ENCODE results near the gene SEL1L2. TPM values are rescaled to one million over a fixed set of nuclear protein-coding genes. Genes with fewer than 3 reads are reported as not detected.

Gene SEL1L2
- total RNA-seq, 4 donors from 2014 or later: not detected

DNA sequence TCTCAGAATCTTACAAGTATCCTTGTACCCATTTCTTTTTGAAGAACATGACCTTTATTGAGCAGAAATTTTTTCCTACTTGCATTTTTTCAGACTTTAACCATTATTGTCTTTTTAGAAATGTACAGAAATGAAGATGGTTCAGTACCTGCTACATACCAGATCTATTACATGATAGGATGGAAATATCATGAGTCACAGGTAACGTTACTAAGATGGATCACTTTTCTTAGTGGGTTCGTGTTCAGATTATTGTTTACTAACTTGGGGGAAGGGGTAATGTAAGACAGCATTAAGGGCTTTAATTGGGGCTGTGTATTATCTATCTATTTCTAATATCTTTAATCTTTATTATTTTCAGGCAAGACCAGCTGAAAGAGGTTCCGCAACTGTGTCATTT is 173.7 kb downstream of the SEL1L2 start:
- Histone ChIP-seq H3K9me3 (no peaks in the 10 kb centered on the region), H3K27ac (no peak overlapping the region), H3K36me3 (peaks cover 0 to 51% (median 17%) of the 10 kb centered on the region in 4 donors), H3K27me3 (no peaks in the 10 kb centered on the region), H3K4me1 (peaks cover 0 to 5% (median 0%) of the 10 kb centered on the region in 4 donors), H3K4me3 (no peak overlapping the region)
- WGBS, 2 donors (ENCODE audit: low coverage in 1 of 2): 74 to 78% methylated on average over 3 of the region's 3 CpGs
- intact Hi-C loops (cut with DNase I; ENCODE audit: low total_unique reads): no loop called here
- TF ChIP-seq EP300 (IDR thresholded peaks at IDR 0.05; ENCODE audit: low read depth) (no peak), POLR2AphosphoS5 (IDR thresholded peaks at IDR 0.05) (no peak), POLR2A (IDR thresholded peaks at IDR 0.05) (no peak)
- TF ChIP-seq, protein P1, sequence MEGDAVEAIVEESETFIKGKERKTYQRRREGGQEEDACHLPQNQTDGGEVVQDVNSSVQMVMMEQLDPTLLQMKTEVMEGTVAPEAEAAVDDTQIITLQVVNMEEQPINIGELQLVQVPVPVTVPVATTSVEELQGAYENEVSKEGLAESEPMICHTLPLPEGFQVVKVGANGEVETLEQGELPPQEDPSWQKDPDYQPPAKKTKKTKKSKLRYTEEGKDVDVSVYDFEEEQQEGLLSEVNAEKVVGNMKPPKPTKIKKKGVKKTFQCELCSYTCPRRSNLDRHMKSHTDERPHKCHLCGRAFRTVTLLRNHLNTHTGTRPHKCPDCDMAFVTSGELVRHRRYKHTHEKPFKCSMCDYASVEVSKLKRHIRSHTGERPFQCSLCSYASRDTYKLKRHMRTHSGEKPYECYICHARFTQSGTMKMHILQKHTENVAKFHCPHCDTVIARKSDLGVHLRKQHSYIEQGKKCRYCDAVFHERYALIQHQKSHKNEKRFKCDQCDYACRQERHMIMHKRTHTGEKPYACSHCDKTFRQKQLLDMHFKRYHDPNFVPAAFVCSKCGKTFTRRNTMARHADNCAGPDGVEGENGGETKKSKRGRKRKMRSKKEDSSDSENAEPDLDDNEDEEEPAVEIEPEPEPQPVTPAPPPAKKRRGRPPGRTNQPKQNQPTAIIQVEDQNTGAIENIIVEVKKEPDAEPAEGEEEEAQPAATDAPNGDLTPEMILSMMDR (IDR thresholded peaks at IDR 0.05): no peak
- DNase-seq: no peak
- in situ Hi-C loops (cut with MboI; ENCODE audit: low pct_ligation_motif_present in 1 of 4, low pct_unique_long_range_greater_than_20kb in 1 of 4, low sequenced_read_pairs in 3 of 4): loop anchor here in 1 of 4 donors (25.0 kb wide), 1 partner anchor 246 kb away; no protein-coding TSS in a partner anchor

DNA sequence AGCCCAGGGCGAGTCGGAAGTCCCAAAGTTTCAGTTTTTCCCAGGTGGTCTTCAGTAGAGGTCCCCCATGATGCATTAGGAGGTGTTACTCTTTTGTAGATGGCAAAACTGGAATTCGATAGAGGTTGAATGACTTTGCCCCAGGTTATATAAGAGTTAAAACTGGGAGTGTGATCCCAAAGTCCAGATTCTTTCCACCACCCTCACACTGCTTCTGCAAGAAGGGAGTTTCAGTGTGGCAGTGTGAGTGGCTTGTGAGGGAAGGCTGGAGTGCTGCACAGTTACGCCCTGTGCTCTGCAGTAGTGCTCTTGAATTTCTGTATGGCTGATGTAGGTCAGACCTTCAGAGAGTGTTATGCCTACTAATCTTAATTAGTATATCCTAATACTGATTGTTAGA is 175.7 kb downstream of the SEL1L2 start:
- Histone ChIP-seq H3K36me3 (peaks cover 0 to 71% (median 27%) of the 10 kb centered on the region in 4 donors), H3K4me1 (peaks cover 0 to 1% (median 0%) of the 10 kb centered on the region in 4 donors), H3K27me3 (no peaks in the 10 kb centered on the region), H3K9me3 (no peaks in the 10 kb centered on the region), H3K27ac (no peak overlapping the region), H3K4me3 (no peak overlapping the region)
- DNase-seq: no peak
- 91 to 100% methylated on average over 2 to 4 of the region's 4 CpGs for WGBS, 2 donors (ENCODE audit: low coverage in 1 of 2)
- intact Hi-C loops (cut with DNase I; ENCODE audit: low total_unique reads) (no loop called here), in situ Hi-C loops (cut with MboI; ENCODE audit: low pct_ligation_motif_present in 1 of 4, low pct_unique_long_range_greater_than_20kb in 1 of 4, low sequenced_read_pairs in 3 of 4) (loop anchor here in 1 of 4 donors (25.0 kb wide), 1 partner anchor 248 kb away; no protein-coding TSS in a partner anchor)
- TF ChIP-seq, protein P1 (IDR thresholded peaks at IDR 0.05): no peak
- TF ChIP-seq POLR2A (IDR thresholded peaks at IDR 0.05): no peak
- TF ChIP-seq POLR2AphosphoS5 (IDR thresholded peaks at IDR 0.05): no peak
- no peak for TF ChIP-seq EP300 (IDR thresholded peaks at IDR 0.05; ENCODE audit: low read depth)

DNA sequence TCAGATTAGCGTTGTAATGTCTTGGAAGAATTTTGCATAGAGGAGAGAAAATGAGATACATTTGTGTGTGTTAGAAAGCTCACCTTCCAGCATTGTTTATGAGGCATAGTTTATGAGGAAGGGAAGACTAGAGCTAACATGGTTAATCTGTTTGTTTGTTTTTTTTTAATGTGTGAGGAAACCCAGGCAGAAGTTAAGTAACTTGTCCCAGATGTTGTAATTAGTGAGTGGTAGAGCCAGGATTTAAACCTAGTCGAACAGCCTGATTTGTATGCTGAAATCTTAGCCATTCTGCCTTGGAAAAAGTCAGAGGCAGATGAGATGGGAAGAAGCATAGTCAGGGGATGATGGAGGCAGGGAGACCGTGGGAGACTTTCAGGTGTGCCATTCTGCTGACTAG is 176.5 kb downstream of the SEL1L2 start:
- peaks cover 0 to 79% (median 31%) of the 10 kb centered on the region in 4 donors for H3K36me3 ChIP-seq

DNA sequence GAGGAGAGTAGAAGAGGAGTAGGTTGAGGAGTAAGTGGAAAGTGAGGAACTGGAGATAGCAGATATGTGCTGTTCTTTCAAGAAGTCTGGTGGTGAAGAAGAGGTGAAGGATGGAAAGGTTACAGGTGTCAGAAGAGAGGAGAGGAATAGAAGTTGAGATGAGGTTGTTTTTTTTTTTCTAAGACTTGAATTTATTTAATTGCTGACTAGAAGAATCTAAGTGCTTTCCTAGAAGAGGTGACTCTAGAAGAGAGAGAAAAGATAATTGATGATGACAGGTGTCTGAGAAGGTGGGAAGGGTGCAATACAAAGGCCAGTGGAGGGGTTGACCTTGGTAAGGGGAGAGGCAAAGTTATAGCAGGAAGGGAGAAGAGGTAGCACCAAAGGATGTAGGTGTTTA is 180.0 kb downstream of the SEL1L2 start:
- Histone ChIP-seq H3K27ac (no peak overlapping the region), H3K36me3 (peaks cover 0 to 82% (median 35%) of the 10 kb centered on the region in 4 donors), H3K4me3 (no peak overlapping the region), H3K27me3 (no peaks in the 10 kb centered on the region), H3K9me3 (no peaks in the 10 kb centered on the region), H3K4me1 (no peaks in the 10 kb centered on the region)
- TF ChIP-seq POLR2A (IDR thresholded peaks at IDR 0.05): no peak
- TF ChIP-seq EP300 (IDR thresholded peaks at IDR 0.05; ENCODE audit: low read depth): no peak
- TF ChIP-seq, protein P1 (IDR thresholded peaks at IDR 0.05): no peak
- no peak for TF ChIP-seq POLR2AphosphoS5 (IDR thresholded peaks at IDR 0.05)
- no peak for DNase-seq
- intact Hi-C loops (cut with DNase I; ENCODE audit: low total_unique reads) (no loop called here), in situ Hi-C loops (cut with MboI; ENCODE audit: low pct_ligation_motif_present in 1 of 4, low pct_unique_long_range_greater_than_20kb in 1 of 4, low sequenced_read_pairs in 3 of 4) (loop anchor here in 1 of 4 donors (25.0 kb wide), 1 partner anchor 252 kb away; no protein-coding TSS in a partner anchor)

More for the DNA sequence above, 176.5 kb downstream of the SEL1L2 start:
- Histone ChIP-seq H3K4me3 (no peak overlapping the region), H3K27ac (no peak overlapping the region), H3K27me3 (no peaks in the 10 kb centered on the region), H3K4me1 (no peaks in the 10 kb centered on the region), H3K9me3 (no peaks in the 10 kb centered on the region)
- DNase-seq: no peak
- intact Hi-C loops (cut with DNase I; ENCODE audit: low total_unique reads) (no loop called here), in situ Hi-C loops (cut with MboI; ENCODE audit: low pct_ligation_motif_present in 1 of 4, low pct_unique_long_range_greater_than_20kb in 1 of 4, low sequenced_read_pairs in 3 of 4) (loop anchor here in 1 of 4 donors (25.0 kb wide), 1 partner anchor 248 kb away; no protein-coding TSS in a partner anchor)
- whole genome bisulfite sequencing, 2 donors (ENCODE audit: low coverage in 1 of 2): 70 to 73% methylated on average over 3 of the region's 3 CpGs
- TF ChIP-seq POLR2A (IDR thresholded peaks at IDR 0.05): no peak
- TF ChIP-seq, protein P1 (IDR thresholded peaks at IDR 0.05): no peak
- no peak for TF ChIP-seq EP300 (IDR thresholded peaks at IDR 0.05; ENCODE audit: low read depth)
- no peak for TF ChIP-seq POLR2AphosphoS5 (IDR thresholded peaks at IDR 0.05)
